ENCODE measurements around the gene IQCE. TPM values are rescaled to one million over a fixed set of nuclear protein-coding genes. Genes with fewer than 3 reads are reported as not detected.

The IQCE gene
- total and polyA plus RNA-seq, 2 donors (not counting 1 experiment from before 2014, with no cell fraction given), result 5.3 to 8.3 TPM

- peaks cover 63% of the 10 kb centered on the region for H3K4me1 ChIP-seq (ENCODE audit: control insufficient read depth, extremely low read depth, insufficient read depth, low read length)
- no peaks in the 10 kb centered on the region for H3K9me3 ChIP-seq (ENCODE audit: control insufficient read depth, insufficient read depth, low read depth, low read length)
- TF ChIP-seq EZH2 (IDR thresholded peaks at IDR 0.05; ENCODE audit: low read length, missing control alignments), result no peak
- no peak for TF ChIP-seq CTCF (conservative IDR thresholded peaks at IDR 0.05 in 1 of 2, IDR thresholded peaks at IDR 0.05 in 1 of 2; ENCODE audit: low read depth in 1 of 2, low read length in 2 of 2)
- no peaks in the 10 kb centered on the region for H4K20me1 ChIP-seq (ENCODE audit: control insufficient read depth, extremely low read depth, insufficient read depth, low read length)
- H3K4me3 ChIP-seq (replicated peaks in 1 of 4; ENCODE audit: control extremely low read depth in 1 of 4, insufficient read depth in 1 of 4, low read depth in 3 of 4, low read length in 4 of 4), result no peak overlapping the region
- H3K36me3 ChIP-seq (ENCODE audit: control insufficient read depth, insufficient read depth, low read length), result peaks cover 11% of the 10 kb centered on the region
- peak overlapping the region; percentile 93 for H3K27ac ChIP-seq (ENCODE audit: insufficient read depth, low read length)
- peak overlapping the region; percentile 63 for H3K9ac ChIP-seq (ENCODE audit: insufficient read depth, low read length)
- no peaks in the 10 kb centered on the region for H3K27me3 ChIP-seq (ENCODE audit: control insufficient read depth, insufficient read depth, low read length)
- peaks cover 65% of the 10 kb centered on the region for H3K79me2 ChIP-seq (ENCODE audit: control insufficient read depth, insufficient read depth, low read length)
- DNase-seq (ENCODE audit: low read depth in 2 of 2), result no peak
- H2AFZ ChIP-seq (ENCODE audit: low read length), result no peak overlapping the region
- no peak overlapping the region for H3K4me2 ChIP-seq (ENCODE audit: extremely low read depth, insufficient read depth, low read length)
These were observed 81.7 kb downstream of the IQCE start for GRCh38 chr7:2640482-2640830.

GRCh38 chr7:2640846-2641316 is 82.1 kb downstream of the IQCE start:
- TF ChIP-seq EZH2 (IDR thresholded peaks at IDR 0.05; ENCODE audit: low read length, missing control alignments) (no peak), CTCF (conservative IDR thresholded peaks at IDR 0.05 in 1 of 2, IDR thresholded peaks at IDR 0.05 in 1 of 2; ENCODE audit: low read depth in 1 of 2, low read length in 2 of 2) (no peak)
- Histone ChIP-seq H2AFZ (ENCODE audit: low read length) (no peak overlapping the region), H3K27me3 (ENCODE audit: control insufficient read depth, insufficient read depth, low read length) (no peaks in the 10 kb centered on the region), H4K20me1 (ENCODE audit: control insufficient read depth, extremely low read depth, insufficient read depth, low read length) (no peaks in the 10 kb centered on the region), H3K9ac (ENCODE audit: insufficient read depth, low read length) (peak overlapping the region; percentile 63), H3K79me2 (ENCODE audit: control insufficient read depth, insufficient read depth, low read length) (peaks cover 61% of the 10 kb centered on the region), H3K9me3 (ENCODE audit: control insufficient read depth, insufficient read depth, low read depth, low read length) (no peaks in the 10 kb centered on the region), H3K36me3 (ENCODE audit: control insufficient read depth, insufficient read depth, low read length) (peaks cover 8% of the 10 kb centered on the region), H3K4me3 (replicated peaks in 1 of 4; ENCODE audit: control extremely low read depth in 1 of 4, insufficient read depth in 1 of 4, low read depth in 3 of 4, low read length in 4 of 4) (peak overlapping the region in 1 of 4 experiments; percentile 14), H3K27ac (ENCODE audit: insufficient read depth, low read length) (peak overlapping the region; percentile 93), H3K4me1 (ENCODE audit: control insufficient read depth, extremely low read depth, insufficient read depth, low read length) (peaks cover 58% of the 10 kb centered on the region), H3K4me2 (ENCODE audit: extremely low read depth, insufficient read depth, low read length) (no peak overlapping the region)
- no peak for DNase-seq (ENCODE audit: low read depth in 2 of 2)

GRCh38 chr7:2641406-2642393 is 82.9 kb downstream of the IQCE start:
- no peaks in the 10 kb centered on the region for H3K27me3 ChIP-seq (ENCODE audit: control insufficient read depth, insufficient read depth, low read length)
- peak overlapping the region in 1 of 4 experiments; percentile 14 for H3K4me3 ChIP-seq (replicated peaks in 1 of 4; ENCODE audit: control extremely low read depth in 1 of 4, insufficient read depth in 1 of 4, low read depth in 3 of 4, low read length in 4 of 4)
- H3K9ac ChIP-seq (ENCODE audit: insufficient read depth, low read length), result peak overlapping the region; percentile 79
- H3K9me3 ChIP-seq (ENCODE audit: control insufficient read depth, insufficient read depth, low read depth, low read length), result no peaks in the 10 kb centered on the region
- peak; percentile 94 to 99 for DNase-seq (ENCODE audit: low read depth in 2 of 2)
- H2AFZ ChIP-seq (ENCODE audit: low read length), result no peak overlapping the region
- H3K4me1 ChIP-seq (ENCODE audit: control insufficient read depth, extremely low read depth, insufficient read depth, low read length), result peaks cover 51% of the 10 kb centered on the region
- no peaks in the 10 kb centered on the region for H4K20me1 ChIP-seq (ENCODE audit: control insufficient read depth, extremely low read depth, insufficient read depth, low read length)
- no peak for TF ChIP-seq EZH2 (IDR thresholded peaks at IDR 0.05; ENCODE audit: low read length, missing control alignments)
- no peak for TF ChIP-seq CTCF (conservative IDR thresholded peaks at IDR 0.05 in 1 of 2, IDR thresholded peaks at IDR 0.05 in 1 of 2; ENCODE audit: low read depth in 1 of 2, low read length in 2 of 2)
- peaks cover 52% of the 10 kb centered on the region for H3K79me2 ChIP-seq (ENCODE audit: control insufficient read depth, insufficient read depth, low read length)
- H3K36me3 ChIP-seq (ENCODE audit: control insufficient read depth, insufficient read depth, low read length), result peaks cover 8% of the 10 kb centered on the region
- peak overlapping the region; percentile 93 for H3K27ac ChIP-seq (ENCODE audit: insufficient read depth, low read length)
- H3K4me2 ChIP-seq (ENCODE audit: extremely low read depth, insufficient read depth, low read length), result peak overlapping the region; percentile 59
